Chondrocyte (in vitro differentiated cells): ENCODE data around the gene ZNF628. TPM values are rescaled to one million over a fixed set of nuclear protein-coding genes. Genes with fewer than 3 reads are reported as not detected.

Experiments
- DNase-seq: peaks from one replicate; pipeline ENCODE4 v3.0.0; 2021; ENCODE audit warnings: mixed read lengths, low spot score
- H3K27ac Mint-ChIP-seq: one replicate; pipeline ENCODE4 v1.8.0; 2021; ENCODE audit warnings: mild to moderate bottlenecking, moderate library complexity, mixed read lengths; ENCODE audit not compliant: unreplicated experiment
- H3K27me3 Mint-ChIP-seq: 2 replicates; pipeline ENCODE4 v1.8.0; 2021; ENCODE audit warnings: low read depth, mixed read lengths
- H3K36me3 Mint-ChIP-seq: 2 replicates; pipeline ENCODE4 v1.8.0; 2021; ENCODE audit warnings: low read depth, mixed read lengths
- H3K4me1 Mint-ChIP-seq: 2 replicates; pipeline ENCODE4 v1.8.0; 2021; ENCODE audit warnings: low read depth, mild to moderate bottlenecking, mixed read lengths
- H3K4me3 Mint-ChIP-seq: one replicate; pipeline ENCODE4 v1.8.0; 2021; ENCODE audit warnings: mild to moderate bottlenecking, moderate library complexity, mixed read lengths; ENCODE audit not compliant: unreplicated experiment
- H3K9me3 Mint-ChIP-seq: 2 replicates; pipeline ENCODE4 v1.8.0; 2021; ENCODE audit warnings: low read depth, mixed read lengths
- total RNA-seq: library from RNA; stranded (reverse); gene quantifications from 3 replicates; pipeline ENCODE4 v1.2.1, GENCODE V29; 2021
- TF ChIP-seq, protein P1 (sequence below): fragments of 200-600 bp; sonication (generic); IDR thresholded peaks from 2 replicates; pipeline ENCODE4 v1.5.0; 2021; ENCODE audit warnings: antibody characterized with exemption, mild to moderate bottlenecking, moderate library complexity

Gene ZNF628
- total RNA-seq, 1 donor from 2014 or later = 9.4 TPM

DNA sequence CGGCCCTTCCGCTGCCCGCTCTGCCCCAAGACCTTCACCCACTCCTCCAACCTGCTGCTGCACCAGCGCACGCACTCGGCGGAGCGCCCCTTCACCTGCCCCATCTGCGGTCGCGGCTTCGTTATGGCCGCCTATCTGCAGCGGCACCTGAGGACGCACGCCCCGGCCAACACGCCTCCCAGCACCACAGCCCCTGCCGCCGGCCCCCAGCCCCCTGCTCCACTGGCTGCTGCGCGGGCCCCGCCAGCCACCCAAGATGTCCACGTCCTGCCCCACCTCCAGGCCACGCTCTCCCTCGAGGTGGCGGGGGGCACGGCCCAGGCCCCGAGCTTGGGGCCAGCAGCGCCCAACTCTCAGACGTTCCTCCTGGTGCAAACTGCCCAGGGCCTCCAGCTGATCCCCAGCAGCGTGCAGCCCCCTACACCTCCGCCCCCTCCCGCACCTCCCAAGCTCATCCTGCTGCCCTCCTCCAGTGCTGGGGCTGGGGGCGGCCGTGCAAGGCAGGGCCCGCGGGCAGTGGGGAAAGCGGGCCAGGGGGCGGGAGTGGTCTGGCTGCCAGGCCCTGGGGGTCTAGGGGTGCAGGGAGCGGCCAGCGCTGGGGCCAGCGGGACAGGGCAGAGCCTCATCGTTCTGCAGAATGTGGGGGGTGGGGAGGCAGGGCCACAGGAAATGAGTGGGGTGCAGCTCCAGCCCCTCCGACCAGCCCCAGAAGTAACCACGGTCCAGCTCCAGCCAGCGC lies 6.7 kb downstream of the ZNF628 start:
- H3K36me3 Mint-ChIP-seq = no peaks in the 10 kb centered on the region
- H3K27ac Mint-ChIP-seq = no peak overlapping the region
- no peak overlapping the region for H3K4me3 Mint-ChIP-seq
- TF ChIP-seq, protein P1, sequence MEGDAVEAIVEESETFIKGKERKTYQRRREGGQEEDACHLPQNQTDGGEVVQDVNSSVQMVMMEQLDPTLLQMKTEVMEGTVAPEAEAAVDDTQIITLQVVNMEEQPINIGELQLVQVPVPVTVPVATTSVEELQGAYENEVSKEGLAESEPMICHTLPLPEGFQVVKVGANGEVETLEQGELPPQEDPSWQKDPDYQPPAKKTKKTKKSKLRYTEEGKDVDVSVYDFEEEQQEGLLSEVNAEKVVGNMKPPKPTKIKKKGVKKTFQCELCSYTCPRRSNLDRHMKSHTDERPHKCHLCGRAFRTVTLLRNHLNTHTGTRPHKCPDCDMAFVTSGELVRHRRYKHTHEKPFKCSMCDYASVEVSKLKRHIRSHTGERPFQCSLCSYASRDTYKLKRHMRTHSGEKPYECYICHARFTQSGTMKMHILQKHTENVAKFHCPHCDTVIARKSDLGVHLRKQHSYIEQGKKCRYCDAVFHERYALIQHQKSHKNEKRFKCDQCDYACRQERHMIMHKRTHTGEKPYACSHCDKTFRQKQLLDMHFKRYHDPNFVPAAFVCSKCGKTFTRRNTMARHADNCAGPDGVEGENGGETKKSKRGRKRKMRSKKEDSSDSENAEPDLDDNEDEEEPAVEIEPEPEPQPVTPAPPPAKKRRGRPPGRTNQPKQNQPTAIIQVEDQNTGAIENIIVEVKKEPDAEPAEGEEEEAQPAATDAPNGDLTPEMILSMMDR = no peak
- H3K4me1 Mint-ChIP-seq = peaks cover 38% of the 10 kb centered on the region
- no peak for DNase-seq
- no peaks in the 10 kb centered on the region for H3K27me3 Mint-ChIP-seq
- no peaks in the 10 kb centered on the region for H3K9me3 Mint-ChIP-seq

DNA sequence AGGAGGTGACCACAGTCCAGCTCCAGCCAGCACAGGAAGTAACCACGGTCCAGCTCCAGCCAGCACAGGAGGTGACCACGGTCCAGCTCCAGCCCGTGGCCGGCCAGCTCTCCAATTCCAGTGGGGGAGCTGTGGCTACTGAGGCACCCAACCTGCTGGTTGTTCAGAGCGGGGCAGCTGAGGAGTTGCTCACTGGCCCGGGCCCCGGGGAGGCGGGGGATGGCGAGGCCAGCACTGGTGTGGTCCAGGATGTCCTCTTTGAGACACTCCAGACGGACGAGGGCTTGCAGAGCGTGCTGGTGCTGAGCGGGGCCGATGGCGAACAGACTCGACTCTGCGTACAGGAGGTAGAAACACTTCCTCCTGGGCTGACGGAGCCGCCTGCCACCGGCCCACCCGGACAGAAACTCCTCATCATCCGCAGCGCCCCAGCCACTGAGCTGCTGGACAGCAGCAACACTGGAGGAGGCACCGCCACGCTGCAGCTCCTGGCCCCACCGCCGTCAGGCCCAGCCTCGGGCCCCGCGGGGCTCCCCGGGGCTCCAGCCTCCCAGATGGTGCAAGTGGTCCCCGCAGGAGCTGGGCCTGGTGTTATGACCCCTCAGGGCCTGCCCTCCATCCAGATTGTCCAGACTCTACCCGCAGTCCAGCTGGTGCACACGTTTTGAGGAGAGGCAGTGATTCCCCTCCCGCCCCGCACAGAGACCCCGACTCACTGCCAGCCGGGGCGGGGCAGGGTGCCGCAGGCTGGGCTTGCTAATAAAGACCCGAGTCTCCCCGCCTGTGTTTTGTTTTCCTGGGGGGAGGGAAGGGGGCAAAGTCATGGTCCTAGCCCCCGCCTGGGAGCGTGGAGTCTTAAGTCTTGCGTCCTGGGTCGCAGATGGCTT lies 7.5 kb downstream of the ZNF628 start:
- Mint-ChIP-seq H3K27ac (peak overlapping the region; percentile 36), H3K27me3 (no peaks in the 10 kb centered on the region), H3K4me3 (peak overlapping the region; percentile 68), H3K36me3 (no peaks in the 10 kb centered on the region), H3K4me1 (peaks cover 33% of the 10 kb centered on the region), H3K9me3 (no peaks in the 10 kb centered on the region)
- DNase-seq = no peak
- TF ChIP-seq, protein P1 = no peak

DNA sequence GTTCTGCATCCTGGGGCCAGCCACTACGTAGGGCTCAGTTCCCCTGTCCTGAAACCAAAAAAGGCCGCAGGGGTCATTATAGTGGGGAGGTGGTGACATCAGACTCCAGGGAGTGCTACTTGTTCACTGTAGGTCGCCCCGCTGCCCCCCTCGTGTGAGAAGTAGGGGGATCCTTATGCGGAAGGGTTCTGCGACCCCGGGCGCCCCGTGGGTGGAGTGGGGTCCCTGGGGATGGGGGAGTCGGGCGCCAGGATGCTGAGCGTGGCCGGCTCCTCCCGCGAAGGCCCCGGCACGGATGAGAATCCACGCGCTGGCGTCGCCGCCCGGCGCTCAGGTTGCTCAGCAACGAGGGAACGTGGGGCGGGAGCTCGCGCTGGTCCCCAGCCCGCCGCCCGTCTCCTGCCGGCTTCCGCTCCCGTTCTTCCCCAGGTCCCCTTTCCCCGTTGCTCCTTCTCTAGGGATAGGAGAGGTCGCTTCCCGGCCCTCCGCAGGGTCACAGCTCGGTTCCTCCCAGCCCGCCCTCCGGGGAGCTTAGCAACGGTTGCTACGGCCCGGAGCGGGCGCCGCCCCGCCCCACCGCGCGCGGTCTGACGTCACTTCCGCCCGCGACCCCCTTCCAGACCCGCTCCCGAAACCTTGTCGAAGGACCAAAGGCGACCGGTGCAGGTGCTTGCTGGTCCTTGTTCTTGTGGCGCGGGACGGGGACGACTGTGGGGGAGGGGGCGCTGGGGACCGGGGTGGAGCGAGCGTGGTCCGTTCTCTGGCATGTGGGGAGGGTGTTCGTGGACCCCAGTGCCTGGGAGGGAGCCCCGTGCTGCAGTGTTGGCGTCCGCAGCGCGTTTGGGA lies 8.4 kb downstream of the ZNF628 start, which contains the start of gene NAT14:
Gene NAT14 (plus strand): TSS at position 596 of the 846 bp plus-strand sequence. CDS start 521 bp downstream, outside the sequence.
- TF ChIP-seq, protein P1 = no peak
- Mint-ChIP-seq H3K27me3 (no peaks in the 10 kb centered on the region), H3K9me3 (no peaks in the 10 kb centered on the region), H3K36me3 (no peaks in the 10 kb centered on the region), H3K27ac (peak within 1 kb of the TSS; percentile 91), H3K4me3 (peak within 1 kb of the TSS; percentile 68), H3K4me1 (peaks cover 28% of the 10 kb centered on the region)
- no peak for DNase-seq

DNA sequence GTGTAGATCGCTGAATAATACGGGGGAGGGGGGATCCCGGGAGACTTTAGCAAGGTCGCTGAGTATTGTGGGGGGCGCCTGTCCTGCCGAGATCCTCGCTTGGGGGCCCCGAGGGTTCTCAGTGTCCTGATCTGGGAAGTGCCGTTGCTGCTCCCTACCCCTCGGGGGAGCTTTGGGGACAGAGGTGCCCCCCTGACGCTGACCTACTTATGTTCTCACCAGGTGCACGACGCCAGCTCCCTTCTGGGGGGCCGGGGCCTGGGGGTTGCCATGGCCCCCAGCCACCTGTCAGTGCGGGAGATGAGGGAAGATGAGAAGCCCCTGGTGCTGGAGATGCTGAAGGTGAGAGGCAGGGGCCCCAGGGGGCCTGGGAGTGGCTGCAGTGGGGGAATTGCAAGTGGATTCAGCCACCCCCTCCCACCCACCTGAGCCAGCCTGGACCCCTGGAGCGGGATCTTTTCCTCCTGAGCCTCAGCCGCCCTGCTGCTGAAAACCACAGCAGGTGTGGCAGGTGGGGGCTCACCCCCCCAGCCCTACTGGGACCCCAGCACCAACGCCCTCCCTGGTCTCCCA lies 9.1 kb downstream of the ZNF628 start:
- Mint-ChIP-seq H3K9me3 (no peaks in the 10 kb centered on the region), H3K4me1 (peaks cover 28% of the 10 kb centered on the region), H3K36me3 (no peaks in the 10 kb centered on the region), H3K27ac (peak overlapping the region; percentile 91), H3K27me3 (no peaks in the 10 kb centered on the region), H3K4me3 (peak overlapping the region; percentile 68)
- DNase-seq = no peak
- TF ChIP-seq, protein P1 = no peak
